Muscle of leg (tissue), 11 donors: ENCODE measurements around the gene CDKN2B-AS1. TPM values are rescaled to one million over a fixed set of nuclear protein-coding genes. Genes with fewer than 3 reads are reported as not detected.

Source experiments
- DNase-seq: peaks from one replicate; pipeline ENCODE4 v3.0.0; 2013
- H3K27ac ChIP-seq: one replicate; pipeline ENCODE4 v1.5.1; 2013; ENCODE audit warnings: mild to moderate bottlenecking, low read length, control low read depth
- H3K27me3 ChIP-seq: one replicate; pipeline ENCODE4 v1.6.1; 2013; ENCODE audit warnings: low read length; ENCODE audit not compliant: control insufficient read depth, insufficient read depth
- H3K36me3 ChIP-seq: one replicate; pipeline ENCODE4 v1.6.1; 2013; ENCODE audit warnings: low read length; ENCODE audit not compliant: control insufficient read depth, insufficient read depth
- H3K4me1 ChIP-seq: one replicate; pipeline ENCODE4 v1.6.1; 2013; ENCODE audit warnings: low read length; ENCODE audit not compliant: control insufficient read depth, insufficient read depth
- H3K4me3 ChIP-seq: one replicate; pipeline ENCODE4 v1.5.1; 2013; ENCODE audit warnings: low read length, control low read depth
- H3K9me3 ChIP-seq: replicated peaks from 2 replicates; pipeline ENCODE4 v1.6.1; 2013; ENCODE audit warnings: low read depth, low read length; ENCODE audit not compliant: control insufficient read depth
- WGBS: methylation state at CpG from one replicate; pipeline ENCODE4 v1.1.5; 2013; ENCODE audit warnings: missing lambda C conversion rate; ENCODE audit not compliant: insufficient coverage; 5-methylcytosine and 5-hydroxymethylcytosine counted together
- polyA plus RNA-seq, 8 donors: library from polyadenylated mRNA; unstranded; fragments of 120-200 nt; gene quantifications; one replicate each; pipeline versions ENCODE4 v1.2.1 to v1.2.3, GENCODE V29; 2013; ENCODE audit warnings: inconsistent platforms in 1 of 8, low replicate concordance in 1 of 8; ENCODE audit not compliant: insufficient read length in 8 of 8, insufficient read depth in 1 of 8
- total RNA-seq: library from RNA; stranded (reverse); fragments of 120-200 nt; gene quantifications from one replicate; pipeline ENCODE4 v1.2.4, GENCODE V29; 2013

The CDKN2B-AS1 gene
- total and polyA plus RNA-seq, 9 donors = 0.11 to 0.29 (median 0.15) TPM; not detected in 3

DNA sequence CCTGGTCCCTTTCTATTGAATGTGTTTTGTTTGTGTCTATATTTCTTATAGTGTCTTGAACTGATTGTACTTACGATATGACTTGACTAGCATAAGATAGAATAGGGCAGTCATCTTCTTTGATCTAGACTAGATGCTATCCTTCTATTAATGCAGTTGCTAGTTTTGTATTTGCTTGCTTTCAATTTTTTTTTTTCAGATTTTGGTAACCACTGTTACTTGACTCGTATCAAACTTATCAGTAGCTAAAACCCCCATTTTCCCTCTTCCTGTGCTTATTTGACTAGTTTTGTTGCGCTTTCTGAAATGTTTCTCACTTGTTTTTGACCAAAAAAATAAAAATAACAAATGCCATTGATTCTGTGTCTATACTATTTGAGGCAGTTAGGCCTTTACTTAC, 83.5 kb downstream of the CDKN2B-AS1 start:
- WGBS = no CpG with 5 or more reads among the region's 3 CpGs
- DNase-seq = no peak
- Histone ChIP-seq H3K27ac (no peak overlapping the region), H3K4me1 (peaks cover 2% of the 10 kb centered on the region), H3K4me3 (no peak overlapping the region), H3K36me3 (no peaks in the 10 kb centered on the region), H3K27me3 (no peaks in the 10 kb centered on the region), H3K9me3 (no peaks in the 10 kb centered on the region)

DNA sequence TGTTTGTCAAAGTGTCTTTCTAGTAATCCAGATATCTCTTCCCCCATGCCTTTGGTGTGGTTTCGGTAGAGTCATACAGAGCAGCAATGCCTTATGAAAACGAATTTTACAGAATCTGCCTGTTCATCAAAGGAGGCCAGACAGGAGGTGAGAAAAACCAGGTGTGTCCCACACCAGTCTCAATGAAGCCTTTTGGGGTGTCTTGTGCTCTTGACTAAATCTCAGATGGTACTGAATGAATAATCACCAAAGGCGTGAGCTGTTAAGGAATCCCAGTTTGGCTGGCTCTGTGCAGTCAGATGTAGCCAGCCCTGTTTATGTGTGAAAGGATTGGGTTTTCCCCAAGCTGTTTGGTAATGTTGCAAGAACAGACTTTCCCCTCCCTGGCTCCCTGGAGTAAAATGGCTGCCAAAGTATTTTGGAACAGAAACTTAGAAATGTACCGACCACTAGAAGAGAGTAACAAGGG, 85.3 kb downstream of the CDKN2B-AS1 start:
- 49% methylated on average over 3 of the region's 4 CpGs for WGBS
- DNase-seq = peak; percentile 67
- Histone ChIP-seq H3K27me3 (no peaks in the 10 kb centered on the region), H3K36me3 (no peaks in the 10 kb centered on the region), H3K4me1 (peaks cover 2% of the 10 kb centered on the region), H3K9me3 (no peaks in the 10 kb centered on the region), H3K27ac (no peak overlapping the region), H3K4me3 (no peak overlapping the region)

DNA sequence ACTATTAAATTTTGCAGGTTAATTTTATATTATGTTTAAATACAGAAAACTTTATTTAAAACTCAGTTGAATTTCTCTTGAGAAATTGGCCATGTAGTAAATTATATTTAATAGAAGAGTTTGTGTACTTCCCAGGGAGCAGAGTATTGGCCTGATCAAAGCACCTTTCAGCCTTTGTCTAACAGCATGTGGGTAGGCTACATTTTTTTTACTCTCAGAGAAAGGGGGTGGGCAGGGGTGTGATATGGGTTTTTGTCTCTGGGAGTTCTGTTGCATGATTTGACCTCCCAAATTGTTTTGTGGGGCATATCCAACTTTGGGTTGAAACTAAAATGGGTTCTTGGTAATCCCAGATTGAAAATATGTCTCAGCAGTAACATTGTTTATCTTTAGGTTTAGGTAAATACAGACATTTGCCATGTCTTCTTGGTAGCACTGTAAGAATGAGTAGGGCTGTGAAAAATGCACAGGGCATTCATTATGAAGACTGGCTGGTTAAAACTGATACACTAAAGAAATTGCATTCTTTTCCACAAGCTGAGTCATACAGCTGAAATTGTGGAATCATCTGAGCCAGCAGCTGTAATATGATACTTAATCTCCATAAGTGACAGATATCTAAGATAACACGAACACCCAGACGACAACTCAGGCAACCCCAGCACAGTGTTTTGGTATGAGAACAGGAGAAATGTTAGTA, 89.9 kb downstream of the CDKN2B-AS1 start:
- WGBS = no CpG with 5 or more reads among the region's 2 CpGs
- Histone ChIP-seq H3K36me3 (no peaks in the 10 kb centered on the region), H3K27ac (no peak overlapping the region), H3K9me3 (no peaks in the 10 kb centered on the region), H3K4me1 (peaks cover 2% of the 10 kb centered on the region), H3K27me3 (no peaks in the 10 kb centered on the region), H3K4me3 (no peak overlapping the region)
- no peak for DNase-seq

- Histone ChIP-seq H3K27ac (no peak overlapping the region), H3K36me3 (no peaks in the 10 kb centered on the region), H3K4me1 (no peaks in the 10 kb centered on the region), H3K9me3 (no peaks in the 10 kb centered on the region), H3K4me3 (no peak overlapping the region), H3K27me3 (no peaks in the 10 kb centered on the region)
- WGBS = no CpG with 5 or more reads among the region's 5 CpGs
- no peak for DNase-seq
These were observed 93.6 kb downstream of the CDKN2B-AS1 start for GRCh38 chr9:22088053-22088716.

GRCh38 chr9:22088717-22089061, 94.1 kb downstream of the CDKN2B-AS1 start:
- no peak overlapping the region for H3K4me3 ChIP-seq
- no peaks in the 10 kb centered on the region for H3K9me3 ChIP-seq
- no CpG with 5 or more reads among the region's 1 CpG for WGBS
- DNase-seq = no peak
- H3K27me3 ChIP-seq = no peaks in the 10 kb centered on the region
- no peaks in the 10 kb centered on the region for H3K36me3 ChIP-seq
- H3K27ac ChIP-seq = no peak overlapping the region
- H3K4me1 ChIP-seq = no peaks in the 10 kb centered on the region

- Histone ChIP-seq H3K4me1 (no peaks in the 10 kb centered on the region), H3K36me3 (no peaks in the 10 kb centered on the region), H3K9me3 (no peaks in the 10 kb centered on the region), H3K27ac (no peak overlapping the region), H3K27me3 (no peaks in the 10 kb centered on the region), H3K4me3 (no peak overlapping the region)
- no CpG with 5 or more reads among the region's 1 CpG for WGBS
- DNase-seq = no peak
These were observed 103.1 kb downstream of the CDKN2B-AS1 start for GRCh38 chr9:22097707-22098106.

DNA sequence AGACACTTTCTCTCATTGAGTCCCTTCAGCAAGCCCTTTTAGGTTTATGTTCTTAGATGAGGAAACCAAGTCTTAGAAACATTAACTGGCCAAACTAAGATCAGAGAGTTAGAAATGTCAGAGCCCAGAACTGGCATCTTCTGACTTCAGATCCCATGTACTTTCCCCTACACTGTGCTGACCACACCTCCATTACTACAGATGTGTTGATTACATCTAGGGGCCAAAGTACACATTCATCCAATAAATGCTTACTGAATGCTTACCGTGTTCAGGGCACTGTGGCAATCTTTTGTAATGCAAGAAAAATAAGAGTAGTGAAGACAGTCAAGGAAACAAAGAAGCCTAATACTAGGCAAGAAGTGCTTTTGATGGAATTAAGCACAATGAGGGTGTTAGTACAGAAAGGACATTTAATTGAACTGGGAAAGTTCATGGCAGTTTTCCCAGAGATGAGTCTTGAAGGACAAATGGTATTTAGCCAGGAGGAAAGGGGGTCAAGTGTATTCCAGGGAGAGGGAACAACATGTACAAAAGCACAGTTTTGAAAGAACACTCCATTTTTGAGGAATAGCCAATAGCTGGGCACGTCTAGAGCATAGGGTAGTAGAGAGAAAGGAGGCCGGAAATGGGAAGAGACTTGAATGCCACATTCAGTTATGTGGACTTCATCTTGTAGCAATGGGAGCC, 104.2 kb downstream of the CDKN2B-AS1 start:
- H3K27ac ChIP-seq = no peak overlapping the region
- H3K4me1 ChIP-seq = no peaks in the 10 kb centered on the region
- H3K4me3 ChIP-seq = no peak overlapping the region
- H3K36me3 ChIP-seq = no peaks in the 10 kb centered on the region
- WGBS = 50% methylated on average over 1 of the region's 3 CpGs
- DNase-seq = no peak
- no peaks in the 10 kb centered on the region for H3K27me3 ChIP-seq
- H3K9me3 ChIP-seq = no peaks in the 10 kb centered on the region

- no peaks in the 10 kb centered on the region for H3K36me3 ChIP-seq
- no peaks in the 10 kb centered on the region for H3K4me1 ChIP-seq
- H3K4me3 ChIP-seq = no peak overlapping the region
- H3K27ac ChIP-seq = no peak overlapping the region
- no peaks in the 10 kb centered on the region for H3K27me3 ChIP-seq
- no peak for DNase-seq
- H3K9me3 ChIP-seq = no peaks in the 10 kb centered on the region
- WGBS = no CpG with 5 or more reads among the region's 2 CpGs
These were observed 106.0 kb downstream of the CDKN2B-AS1 start for GRCh38 chr9:22100626-22101025.

DNA sequence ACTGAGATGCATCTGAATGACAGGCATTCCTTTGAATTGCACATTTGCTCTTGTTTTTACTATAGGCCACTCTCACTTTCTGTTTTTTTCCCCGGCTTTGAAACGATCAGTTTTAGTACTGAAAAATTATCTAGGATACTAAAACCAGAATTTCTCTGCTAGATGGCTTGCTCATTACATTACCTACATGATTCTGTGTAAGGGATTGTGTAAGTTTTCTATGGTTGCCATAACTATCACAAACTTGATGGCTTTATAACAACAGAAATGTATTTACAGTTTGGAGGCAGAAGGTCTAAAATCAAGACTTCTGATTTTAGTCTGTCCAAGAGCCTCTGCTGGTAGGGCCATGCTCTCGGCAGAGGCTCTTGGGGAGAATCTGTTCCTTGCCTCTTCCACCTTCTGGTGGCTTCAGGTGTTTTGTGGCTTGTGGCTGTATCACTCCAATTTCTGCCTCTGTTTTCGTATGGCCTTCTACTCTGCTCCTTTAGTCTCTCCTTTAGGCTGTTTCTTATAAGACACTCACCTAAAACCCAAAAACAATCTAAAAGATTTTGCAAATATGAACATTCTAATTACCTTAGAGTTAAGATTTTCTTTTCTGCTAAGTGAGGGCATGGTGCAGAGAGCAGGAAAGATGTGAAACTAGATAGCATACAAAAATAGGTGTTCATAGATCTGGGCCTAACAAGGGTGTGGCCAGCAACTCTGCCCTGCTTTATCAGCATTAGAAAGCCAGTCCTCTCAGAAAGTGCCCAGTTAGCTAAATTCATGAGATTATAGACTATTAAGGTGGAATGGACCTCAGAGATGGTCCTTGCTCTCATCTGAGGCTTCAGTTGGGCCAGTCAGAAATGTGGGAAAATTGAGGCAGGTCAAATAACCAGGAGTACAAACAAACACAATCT, 107.8 kb downstream of the CDKN2B-AS1 start:
- H3K9me3 ChIP-seq = no peaks in the 10 kb centered on the region
- H3K4me3 ChIP-seq = no peak overlapping the region
- no peak overlapping the region for H3K27ac ChIP-seq
- H3K27me3 ChIP-seq = no peaks in the 10 kb centered on the region
- H3K36me3 ChIP-seq = no peaks in the 10 kb centered on the region
- no peak for DNase-seq
- 67% methylated on average over 1 of the region's 4 CpGs for WGBS
- no peaks in the 10 kb centered on the region for H3K4me1 ChIP-seq
